ENCODE measurements around the gene PDGFD.

PDGFD gene

DNA sequence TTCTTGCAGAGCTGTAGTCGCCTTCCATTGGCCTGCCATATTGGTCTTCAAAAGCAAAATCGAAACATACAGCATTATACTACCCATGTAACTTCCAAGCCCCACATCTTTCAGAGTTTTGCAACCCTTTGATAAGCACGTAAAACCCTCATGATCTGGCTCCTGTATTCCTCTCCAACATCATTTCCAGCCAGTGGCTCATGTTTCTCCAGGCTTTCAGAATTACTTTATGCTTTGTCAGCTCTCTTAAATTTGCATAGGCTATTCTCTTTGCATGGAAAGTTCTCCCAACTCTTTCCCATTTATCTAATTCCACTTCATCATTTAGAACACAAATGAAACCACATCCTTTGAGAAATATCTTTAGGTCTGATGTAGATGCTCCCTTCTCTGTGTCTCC, 195.3 kb downstream of the PDGFD start:
- in situ Hi-C loops (cut with HindIII; ENCODE audit: low sequenced_read_pairs): no loop called here
- TF ChIP-seq, protein P1, sequence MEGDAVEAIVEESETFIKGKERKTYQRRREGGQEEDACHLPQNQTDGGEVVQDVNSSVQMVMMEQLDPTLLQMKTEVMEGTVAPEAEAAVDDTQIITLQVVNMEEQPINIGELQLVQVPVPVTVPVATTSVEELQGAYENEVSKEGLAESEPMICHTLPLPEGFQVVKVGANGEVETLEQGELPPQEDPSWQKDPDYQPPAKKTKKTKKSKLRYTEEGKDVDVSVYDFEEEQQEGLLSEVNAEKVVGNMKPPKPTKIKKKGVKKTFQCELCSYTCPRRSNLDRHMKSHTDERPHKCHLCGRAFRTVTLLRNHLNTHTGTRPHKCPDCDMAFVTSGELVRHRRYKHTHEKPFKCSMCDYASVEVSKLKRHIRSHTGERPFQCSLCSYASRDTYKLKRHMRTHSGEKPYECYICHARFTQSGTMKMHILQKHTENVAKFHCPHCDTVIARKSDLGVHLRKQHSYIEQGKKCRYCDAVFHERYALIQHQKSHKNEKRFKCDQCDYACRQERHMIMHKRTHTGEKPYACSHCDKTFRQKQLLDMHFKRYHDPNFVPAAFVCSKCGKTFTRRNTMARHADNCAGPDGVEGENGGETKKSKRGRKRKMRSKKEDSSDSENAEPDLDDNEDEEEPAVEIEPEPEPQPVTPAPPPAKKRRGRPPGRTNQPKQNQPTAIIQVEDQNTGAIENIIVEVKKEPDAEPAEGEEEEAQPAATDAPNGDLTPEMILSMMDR (IDR thresholded peaks at IDR 0.05; ENCODE audit: low read depth, low read length, missing control alignments): no peak

DNA sequence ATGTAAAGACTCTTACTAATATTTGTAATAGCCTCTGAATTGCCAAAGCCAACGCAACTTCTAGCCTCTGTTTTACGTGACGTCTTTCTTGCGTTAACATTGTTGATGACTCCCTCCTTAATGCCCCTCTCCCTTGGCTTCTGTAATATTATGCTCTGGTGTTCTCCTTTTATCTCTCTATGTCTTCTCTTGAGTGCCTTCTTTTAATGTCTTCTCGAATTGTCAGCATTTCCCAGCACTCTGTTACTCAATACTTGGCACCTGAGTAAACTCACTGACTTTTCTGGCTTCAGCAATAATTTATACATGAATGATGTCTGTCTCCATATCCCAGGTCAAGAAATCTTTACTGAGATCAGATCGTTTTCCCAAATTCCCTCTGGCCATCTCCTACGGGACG, 196.0 kb downstream of the PDGFD start:
- in situ Hi-C loops (cut with HindIII; ENCODE audit: low sequenced_read_pairs): no loop called here
- TF ChIP-seq, protein P1 (IDR thresholded peaks at IDR 0.05; ENCODE audit: low read depth, low read length, missing control alignments): no peak
- H3K4me3 ChIP-seq (ENCODE audit: low read depth, low read length): no peak overlapping the region
- no peak for DNase-seq (ENCODE audit: low read depth)

More for the DNA sequence above, 195.3 kb downstream of the PDGFD start:
- no peak for DNase-seq (ENCODE audit: low read depth)
- H3K4me3 ChIP-seq (ENCODE audit: low read depth, low read length): no peak overlapping the region

DNA sequence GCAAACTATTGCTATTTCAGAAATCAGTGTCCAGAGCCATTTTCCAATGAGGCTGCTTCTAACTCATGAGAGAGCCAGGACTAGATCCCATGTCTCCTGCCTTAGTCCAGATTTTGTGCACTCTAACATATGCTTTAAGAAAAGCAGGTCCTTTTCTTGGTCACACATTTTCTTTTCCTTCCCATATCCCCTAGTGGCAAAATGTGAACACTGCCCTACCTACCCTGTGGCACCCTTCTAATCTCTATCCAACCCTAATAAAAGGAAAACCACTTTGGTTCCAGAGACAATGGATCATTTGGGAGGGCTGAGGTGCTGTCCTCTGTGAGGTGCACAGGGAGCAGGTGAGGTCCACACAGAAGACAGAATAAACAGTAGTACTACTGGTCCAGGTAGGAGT, 199.6 kb downstream of the PDGFD start:
- in situ Hi-C loops (cut with HindIII; ENCODE audit: low sequenced_read_pairs): no loop called here
- no peak for DNase-seq (ENCODE audit: low read depth)
- H3K4me3 ChIP-seq (ENCODE audit: low read depth, low read length): no peak overlapping the region
- TF ChIP-seq, protein P1 (IDR thresholded peaks at IDR 0.05; ENCODE audit: low read depth, low read length, missing control alignments): no peak

DNA sequence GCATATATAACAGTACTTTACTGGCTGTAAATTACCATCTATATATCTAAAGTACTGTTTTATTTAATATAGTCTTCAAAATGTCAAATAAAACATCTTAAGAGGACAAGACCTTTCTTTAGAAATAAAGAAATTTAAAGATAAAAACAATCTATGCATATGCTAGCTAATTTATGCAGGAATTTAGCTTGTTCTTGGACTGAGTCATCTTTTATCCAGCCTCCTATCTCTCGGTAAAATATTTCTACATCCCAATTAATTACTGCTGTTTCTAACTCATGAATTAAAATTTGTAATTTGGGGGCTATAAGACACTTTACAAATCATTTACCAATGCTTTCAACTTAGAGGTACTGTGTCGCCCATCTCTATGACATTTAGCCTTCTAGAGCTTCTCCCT, 200.3 kb downstream of the PDGFD start:
- in situ Hi-C loops (cut with HindIII; ENCODE audit: low sequenced_read_pairs): no loop called here
- no peak overlapping the region for H3K4me3 ChIP-seq (ENCODE audit: low read depth, low read length)
- DNase-seq (ENCODE audit: low read depth): no peak
- TF ChIP-seq, protein P1 (IDR thresholded peaks at IDR 0.05; ENCODE audit: low read depth, low read length, missing control alignments): no peak

DNA sequence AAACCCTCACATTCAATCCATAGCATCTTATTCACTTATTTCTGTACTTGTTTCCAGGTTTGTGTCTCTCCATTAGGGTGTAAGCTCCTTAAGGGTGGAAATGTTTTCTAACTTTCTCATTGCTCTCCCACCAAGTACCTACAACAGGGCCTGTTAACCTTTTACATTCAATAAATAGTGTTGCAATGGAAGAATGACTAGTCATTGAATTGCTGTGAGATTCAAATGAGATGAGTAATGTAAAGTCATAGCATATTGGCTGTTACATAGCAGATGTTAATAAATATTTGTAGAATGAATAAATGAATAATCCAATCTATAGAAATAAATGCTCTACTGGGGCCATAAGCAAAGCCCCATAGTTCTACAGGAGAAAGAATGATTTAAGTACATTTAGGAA, 202.9 kb downstream of the PDGFD start:
- in situ Hi-C loops (cut with HindIII; ENCODE audit: low sequenced_read_pairs): no loop called here
- DNase-seq (ENCODE audit: low read depth): no peak

DNA sequence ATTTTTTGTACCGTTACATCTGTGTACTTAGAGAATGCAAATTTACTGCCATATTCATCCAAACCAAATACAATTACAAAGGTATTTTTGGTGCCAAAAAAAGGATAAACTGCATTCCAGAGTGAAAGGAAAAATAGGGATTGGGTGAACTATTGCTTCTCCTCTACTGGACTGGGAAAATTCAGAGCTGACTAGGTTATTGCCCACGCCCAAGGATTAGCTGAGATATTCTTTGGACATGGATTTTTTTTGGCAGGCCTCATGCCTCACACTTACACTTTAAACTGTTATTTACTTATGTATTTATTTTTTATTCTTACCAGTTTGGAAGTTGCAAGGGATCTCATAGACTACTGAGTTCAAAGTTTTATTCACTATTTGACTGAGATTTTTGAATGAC, 203.8 kb downstream of the PDGFD start:
- TF ChIP-seq, protein P1 (IDR thresholded peaks at IDR 0.05; ENCODE audit: low read depth, low read length, missing control alignments): no peak
- H3K4me3 ChIP-seq (ENCODE audit: low read depth, low read length): no peak overlapping the region
- in situ Hi-C loops (cut with HindIII; ENCODE audit: low sequenced_read_pairs): no loop called here
- DNase-seq (ENCODE audit: low read depth): no peak

More for the DNA sequence above, 202.9 kb downstream of the PDGFD start:
- H3K4me3 ChIP-seq (ENCODE audit: low read depth, low read length): no peak overlapping the region
- TF ChIP-seq, protein P1 (IDR thresholded peaks at IDR 0.05; ENCODE audit: low read depth, low read length, missing control alignments): no peak

Measured in astrocyte of the cerebellum (primary cell).